K562 (cell line): ENCODE results near the gene SAE1. TPM values are rescaled to one million over a fixed set of nuclear protein-coding genes. Genes with fewer than 3 reads are reported as not detected.

Experiments used
- AFF1 ChIP-seq, 2 experiments: fragments of 450-650 bp; IDR thresholded peaks; 2 replicates each; pipeline ENCODE4 v1.6.1; 2018; ENCODE audit warnings: mild to moderate bottlenecking in 2 of 2, low read depth in 1 of 2; ENCODE audit not compliant: partially characterized antibody in 2 of 2
- ARID1B ChIP-seq: fragments of 450-650 bp; IDR thresholded peaks from 2 replicates; pipeline ENCODE4 v1.6.1; 2016; ENCODE audit warnings: antibody characterized with exemption, mild to moderate bottlenecking, inconsistent platforms
- ATF7 ChIP-seq: fragments of 450-650 bp; IDR thresholded peaks from 2 replicates; pipeline ENCODE4 v1.7.1; 2014; ENCODE audit warnings: mild to moderate bottlenecking, moderate library complexity
- FOXK2 ChIP-seq, 2 experiments: fragments of 450-650 bp; IDR thresholded peaks in 1 of 2; conservative IDR thresholded peaks in 1 of 2; 2 replicates each; pipeline ENCODE4 v1.6.1; 2016; ENCODE audit warnings: low read depth in 2 of 2, mild to moderate bottlenecking in 1 of 2
- GTF2E2 ChIP-seq: fragments of 200-800 bp; sonication (Bioruptor generic); IDR thresholded peaks from 2 replicates; pipeline ENCODE4 v1.6.1; 2016; ENCODE audit warnings: missing genetic modification characterization, missing compliant biosample characterization
- HEY1 ChIP-seq: fragments of 250-450 bp; sonication (Bioruptor Pico); IDR thresholded peaks from 2 replicates; pipeline ENCODE4 v1.5.0; 2020; ENCODE audit warnings: mild to moderate bottlenecking, moderate library complexity, borderline replicate concordance
- MAFG ChIP-seq: fragments of 450-650 bp; conservative IDR thresholded peaks from 2 replicates; pipeline ENCODE4 v1.6.1; 2016; ENCODE audit warnings: missing genetic modification characterization, missing compliant biosample characterization
- MTA2 ChIP-seq: fragments of 450-650 bp; IDR thresholded peaks from 2 replicates; pipeline ENCODE4 v1.6.1; 2016; ENCODE audit warnings: low read depth
- PRMT5 ChIP-seq: sonication (generic); formaldehyde crosslinking; IDR thresholded peaks from 2 replicates; pipeline ENCODE4 v1.5.0; 2020; ENCODE audit warnings: missing genetic modification reagents
- SNRNP70 ChIP-seq: fragments of 200-400 bp; formaldehyde crosslinking; optimal IDR thresholded peaks from 2 replicates; pipeline ENCODE3; 2017; ENCODE audit warnings: low read depth, low read length
- YY1 ChIP-seq, 3 experiments: IDR thresholded peaks; 2 replicates each; pipeline ENCODE4 v1.6.1; 2011; ENCODE audit warnings: low read length in 2 of 3, mild to moderate bottlenecking in 2 of 3, moderate library complexity in 2 of 3, borderline replicate concordance in 1 of 3, control low read depth in 1 of 3, low read depth in 1 of 3; ENCODE audit not compliant: insufficient read depth in 3 of 3, insufficient replicate concordance in 2 of 3, control insufficient read depth in 1 of 3, insufficient read length in 1 of 3; ENCODE audit errors: extremely low read depth in 1 of 3
- ZNF212 ChIP-seq: fragments of 450-650 bp; formaldehyde crosslinking; IDR thresholded peaks from 2 replicates; pipeline ENCODE4 v1.4.0; 2020; ENCODE audit warnings: mild to moderate bottlenecking
- ZNF224 ChIP-seq: sonication (generic); formaldehyde crosslinking; IDR thresholded peaks from 2 replicates; pipeline ENCODE4 v1.8.0; 2022; ENCODE audit warnings: mild to moderate bottlenecking, missing genetic modification reagents
- ZNF583 ChIP-seq: fragments of 250-450 bp; sonication (Bioruptor Pico); IDR thresholded peaks from 2 replicates; pipeline ENCODE4 v1.4.0; 2020
- ZNF766 ChIP-seq: fragments of 200-800 bp; sonication (Bioruptor generic); conservative IDR thresholded peaks from 2 replicates; pipeline ENCODE4 v1.6.1; 2016; ENCODE audit warnings: missing genetic modification characterization, missing compliant biosample characterization
- polyA plus RNA-seq, 8 experiments: library from polyadenylated mRNA; depleted of rRNA in 4 of 8; stranded (reverse) in 5 of 8; unstranded in 3 of 8; fragments of >200 nt; fragmentation: Nextera tagmentation in 2 of 8; fragmentation: Illumina TruSeq in 1 of 8; extraction: Ambion mirVana in 2 of 8; extraction: Trizol in 1 of 8; gene quantifications; 2 replicates each; pipeline versions ENCODE4 v1.2.1 to v1.2.3, GENCODE V29; 2011 to 2014; ENCODE audit warnings: inconsistent platforms in 1 of 8, missing spikeins in 1 of 8
- total RNA-seq, 7 experiments: library from RNA; depleted of rRNA in 6 of 7; stranded (reverse); fragments of >200 nt in 6 of 7; fragmentation: Illumina TruSeq in 2 of 7; extraction: Trizol in 2 of 7; gene quantifications; 2 replicates each; pipeline versions ENCODE4 v1.2.1 to v1.2.3, GENCODE V29; 2011 to 2021; ENCODE audit warnings: low replicate concordance in 1 of 7
- TF ChIP-seq, protein P1 (sequence below): sonication (generic); formaldehyde crosslinking; IDR thresholded peaks from 2 replicates; pipeline ENCODE4 v1.8.1; 2023; ENCODE audit warnings: mild to moderate bottlenecking, missing genetic modification reagents
- TF ChIP-seq, protein P2 (sequence below): sonication (generic); formaldehyde crosslinking; IDR thresholded peaks from 2 replicates; pipeline ENCODE4 v1.8.0; 2022; ENCODE audit warnings: mild to moderate bottlenecking, missing genetic modification reagents, borderline replicate concordance

Gene SAE1
- total and polyA plus RNA-seq, 9 of the 15 experiments (the other 6 are each of a cell fraction or from before 2014, with no cell fraction given) = 82.8 to 299 (median 217) TPM

GRCh38 chr19:47243776-47244547 lies 113.3 kb downstream of the SAE1 start (continued):
- peak; percentile 78 to 85 for TF ChIP-seq AFF1 (IDR thresholded peaks at IDR 0.05; ENCODE audit: low read depth in 1 of 2, partially characterized antibody in 2 of 2)
- no peak for TF ChIP-seq HEY1 (CRISPR knock-in tag)
- TF ChIP-seq FOXK2 (conservative IDR thresholded peaks at IDR 0.05 in 1 of 2, IDR thresholded peaks at IDR 0.05 in 1 of 2; ENCODE audit: low read depth in 2 of 2) = peak in 1 of 2 experiments; percentile 9; a peak in 2 of 4 replicates
- TF ChIP-seq ZNF583 (CRISPR knock-in tag) = no peak
- TF ChIP-seq MTA2 = peak; percentile 80
- TF ChIP-seq SNRNP70 = no peak
- TF ChIP-seq, protein P1, sequence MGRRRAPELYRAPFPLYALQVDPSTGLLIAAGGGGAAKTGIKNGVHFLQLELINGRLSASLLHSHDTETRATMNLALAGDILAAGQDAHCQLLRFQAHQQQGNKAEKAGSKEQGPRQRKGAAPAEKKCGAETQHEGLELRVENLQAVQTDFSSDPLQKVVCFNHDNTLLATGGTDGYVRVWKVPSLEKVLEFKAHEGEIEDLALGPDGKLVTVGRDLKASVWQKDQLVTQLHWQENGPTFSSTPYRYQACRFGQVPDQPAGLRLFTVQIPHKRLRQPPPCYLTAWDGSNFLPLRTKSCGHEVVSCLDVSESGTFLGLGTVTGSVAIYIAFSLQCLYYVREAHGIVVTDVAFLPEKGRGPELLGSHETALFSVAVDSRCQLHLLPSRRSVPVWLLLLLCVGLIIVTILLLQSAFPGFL (CRISPR knock-in tag) = no peak
- TF ChIP-seq PRMT5 (CRISPR knock-in tag) = no peak
- TF ChIP-seq ZNF224 (CRISPR knock-in tag) = 0 out of 2 replicates have a peak, but pooled peaks have one; percentile 33
- peak; percentile 80 for TF ChIP-seq ZNF766
- TF ChIP-seq ZNF212 (CRISPR knock-in tag) = no peak
- peak in 1 of 3 experiments; percentile 56 for TF ChIP-seq YY1 (IDR thresholded peaks at IDR 0.05; ENCODE audit: borderline replicate concordance in 1 of 3, control insufficient read depth in 1 of 3, extremely low read depth in 1 of 3, insufficient read depth in 3 of 3, insufficient read length in 1 of 3, insufficient replicate concordance in 2 of 3, low read depth in 1 of 3, low read length in 2 of 3)
- TF ChIP-seq MAFG = no peak
- TF ChIP-seq ARID1B = peak; percentile 98
- peak; percentile 94 for TF ChIP-seq GTF2E2 (tag)
- TF ChIP-seq ATF7 = peak; percentile 99
- TF ChIP-seq, protein P2, sequence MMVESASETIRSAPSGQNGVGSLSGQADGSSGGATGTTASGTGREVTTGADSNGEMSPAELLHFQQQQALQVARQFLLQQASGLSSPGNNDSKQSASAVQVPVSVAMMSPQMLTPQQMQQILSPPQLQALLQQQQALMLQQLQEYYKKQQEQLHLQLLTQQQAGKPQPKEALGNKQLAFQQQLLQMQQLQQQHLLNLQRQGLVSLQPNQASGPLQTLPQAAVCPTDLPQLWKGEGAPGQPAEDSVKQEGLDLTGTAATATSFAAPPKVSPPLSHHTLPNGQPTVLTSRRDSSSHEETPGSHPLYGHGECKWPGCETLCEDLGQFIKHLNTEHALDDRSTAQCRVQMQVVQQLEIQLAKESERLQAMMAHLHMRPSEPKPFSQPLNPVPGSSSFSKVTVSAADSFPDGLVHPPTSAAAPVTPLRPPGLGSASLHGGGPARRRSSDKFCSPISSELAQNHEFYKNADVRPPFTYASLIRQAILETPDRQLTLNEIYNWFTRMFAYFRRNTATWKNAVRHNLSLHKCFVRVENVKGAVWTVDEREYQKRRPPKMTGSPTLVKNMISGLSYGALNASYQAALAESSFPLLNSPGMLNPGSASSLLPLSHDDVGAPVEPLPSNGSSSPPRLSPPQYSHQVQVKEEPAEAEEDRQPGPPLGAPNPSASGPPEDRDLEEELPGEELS = peak; percentile 66; the same call in 1 of the 2 replicates
